GM10266 (cell line): ENCODE data around the gene ARHGAP28.

ENCODE experiments used
- DNase-seq: peaks from one replicate; pipeline ENCODE4 v3.0.0; 2012; ENCODE audit errors: extremely low spot score
- TF ChIP-seq, protein P1 (sequence below): IDR thresholded peaks from 2 replicates; pipeline ENCODE4 v1.5.1; 2012; ENCODE audit warnings: mild to moderate bottlenecking, low read depth; ENCODE audit not compliant: control insufficient read depth, insufficient read depth; ENCODE audit errors: missing control alignments

Gene ARHGAP28

DNA sequence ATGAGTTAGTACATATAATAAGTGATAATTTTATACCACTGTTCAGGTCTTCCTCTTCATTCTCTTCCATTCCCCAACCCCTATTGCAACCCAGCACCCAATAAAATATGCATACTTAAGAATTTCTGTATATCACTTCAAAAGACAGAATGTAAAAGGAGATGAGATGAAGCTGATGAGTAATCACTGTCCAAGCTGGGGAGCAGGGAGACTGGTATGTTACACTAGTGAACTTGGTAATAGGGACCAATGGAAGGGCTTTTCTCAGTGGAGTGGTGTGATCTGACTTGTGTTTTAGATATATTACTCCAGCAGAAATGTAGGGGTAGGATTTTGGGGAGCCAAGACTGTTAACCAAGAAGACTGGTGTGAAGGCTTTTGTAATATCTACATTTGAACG, 18.0 kb upstream of the ARHGAP28 start:
- TF ChIP-seq, protein P1, sequence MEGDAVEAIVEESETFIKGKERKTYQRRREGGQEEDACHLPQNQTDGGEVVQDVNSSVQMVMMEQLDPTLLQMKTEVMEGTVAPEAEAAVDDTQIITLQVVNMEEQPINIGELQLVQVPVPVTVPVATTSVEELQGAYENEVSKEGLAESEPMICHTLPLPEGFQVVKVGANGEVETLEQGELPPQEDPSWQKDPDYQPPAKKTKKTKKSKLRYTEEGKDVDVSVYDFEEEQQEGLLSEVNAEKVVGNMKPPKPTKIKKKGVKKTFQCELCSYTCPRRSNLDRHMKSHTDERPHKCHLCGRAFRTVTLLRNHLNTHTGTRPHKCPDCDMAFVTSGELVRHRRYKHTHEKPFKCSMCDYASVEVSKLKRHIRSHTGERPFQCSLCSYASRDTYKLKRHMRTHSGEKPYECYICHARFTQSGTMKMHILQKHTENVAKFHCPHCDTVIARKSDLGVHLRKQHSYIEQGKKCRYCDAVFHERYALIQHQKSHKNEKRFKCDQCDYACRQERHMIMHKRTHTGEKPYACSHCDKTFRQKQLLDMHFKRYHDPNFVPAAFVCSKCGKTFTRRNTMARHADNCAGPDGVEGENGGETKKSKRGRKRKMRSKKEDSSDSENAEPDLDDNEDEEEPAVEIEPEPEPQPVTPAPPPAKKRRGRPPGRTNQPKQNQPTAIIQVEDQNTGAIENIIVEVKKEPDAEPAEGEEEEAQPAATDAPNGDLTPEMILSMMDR, result no peak
- no peak for DNase-seq

DNA sequence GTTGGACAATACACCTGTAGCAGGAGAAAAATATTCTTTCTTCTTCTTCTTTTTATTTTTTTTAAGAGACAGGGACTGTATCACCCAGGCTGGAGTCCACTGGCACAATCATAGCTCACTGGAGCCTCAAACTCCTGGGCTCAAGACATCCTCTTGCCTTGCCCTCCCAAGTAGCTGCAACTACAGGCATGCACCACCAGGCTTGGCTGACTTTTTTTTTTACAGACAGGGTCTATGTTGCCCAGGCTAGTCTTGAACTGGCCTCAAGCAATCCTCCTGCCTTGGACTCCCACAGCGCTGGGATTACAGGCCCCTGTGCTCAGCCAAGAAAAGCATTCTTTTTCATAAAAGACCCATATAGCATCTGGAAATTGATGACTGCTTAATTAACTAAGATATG, 17.1 kb upstream of the ARHGAP28 start:
- TF ChIP-seq, protein P1, result no peak
- DNase-seq, result no peak

DNA sequence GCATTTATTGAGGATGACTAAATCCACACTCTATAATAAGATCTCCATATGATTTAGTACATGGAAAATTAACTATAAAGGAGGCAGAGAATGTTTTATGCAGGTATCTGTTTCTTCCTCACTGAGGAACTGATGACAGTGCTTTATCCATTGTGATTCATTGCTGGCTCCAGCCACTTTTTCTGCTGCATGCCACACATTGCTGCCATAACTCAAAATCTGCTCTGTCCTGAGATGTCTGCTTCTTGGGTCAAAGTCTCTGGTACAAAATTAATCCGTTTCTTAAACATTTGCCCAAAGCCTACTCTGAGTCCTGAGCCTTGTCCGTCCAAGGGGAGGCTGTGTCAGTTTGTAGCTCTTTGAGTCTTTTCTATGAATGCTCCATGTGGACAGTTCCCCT, 15.5 kb upstream of the ARHGAP28 start:
- no peak for DNase-seq
- TF ChIP-seq, protein P1, result no peak

DNA sequence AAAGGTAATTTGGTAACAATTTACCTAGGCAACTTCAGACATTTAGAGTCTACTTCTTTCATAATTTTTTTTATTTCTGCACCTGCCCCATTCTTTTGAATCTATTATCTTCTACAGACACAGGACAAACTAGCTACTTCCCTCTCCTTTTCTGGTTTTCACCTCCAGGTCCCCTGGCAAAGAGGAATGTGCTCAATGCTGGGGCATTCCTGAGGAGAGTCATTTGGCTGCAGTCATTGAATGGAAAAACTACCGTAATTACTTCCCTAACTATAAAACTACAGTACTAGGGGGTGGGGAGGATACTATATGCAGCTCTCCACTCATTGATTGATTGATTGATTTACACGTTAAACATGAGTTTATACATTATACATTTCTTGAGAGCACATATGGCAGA, 11.2 kb upstream of the ARHGAP28 start:
- TF ChIP-seq, protein P1, result no peak
- no peak for DNase-seq

DNA sequence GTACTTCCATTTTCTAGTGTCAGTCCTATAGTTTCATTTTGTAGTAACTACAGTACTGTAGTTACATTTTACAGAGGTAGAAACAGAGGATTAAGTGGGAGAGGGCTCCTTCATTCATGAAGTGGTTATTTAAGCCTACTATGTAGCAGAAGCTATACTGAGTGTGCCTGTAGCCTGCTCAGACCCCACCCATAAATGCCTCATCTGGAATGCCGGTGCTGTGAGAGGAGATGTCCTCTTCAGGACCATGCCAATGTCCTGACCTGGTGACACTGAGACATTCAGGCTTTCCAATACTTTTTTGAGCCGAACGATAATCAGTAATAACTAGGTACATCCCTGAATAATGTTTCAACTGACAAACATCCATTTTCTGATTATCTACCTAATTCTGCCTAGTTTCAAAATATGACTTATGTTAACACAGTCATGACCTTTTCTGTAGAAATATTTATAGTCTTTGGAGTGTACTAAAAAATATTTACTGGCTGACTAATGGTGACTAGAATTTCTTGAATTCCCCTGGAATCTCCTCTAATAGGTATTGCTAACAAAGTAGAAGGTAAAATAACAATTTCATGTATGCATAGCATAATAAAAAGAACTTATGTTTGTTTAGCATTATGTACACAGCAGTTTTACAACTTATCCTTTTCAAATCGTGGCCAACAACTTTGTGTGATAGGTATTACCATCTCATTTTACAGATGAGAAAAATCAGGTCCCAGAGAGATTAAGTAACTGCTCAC, 10.2 kb upstream of the ARHGAP28 start:
- DNase-seq, result no peak
- TF ChIP-seq, protein P1, result no peak

DNA sequence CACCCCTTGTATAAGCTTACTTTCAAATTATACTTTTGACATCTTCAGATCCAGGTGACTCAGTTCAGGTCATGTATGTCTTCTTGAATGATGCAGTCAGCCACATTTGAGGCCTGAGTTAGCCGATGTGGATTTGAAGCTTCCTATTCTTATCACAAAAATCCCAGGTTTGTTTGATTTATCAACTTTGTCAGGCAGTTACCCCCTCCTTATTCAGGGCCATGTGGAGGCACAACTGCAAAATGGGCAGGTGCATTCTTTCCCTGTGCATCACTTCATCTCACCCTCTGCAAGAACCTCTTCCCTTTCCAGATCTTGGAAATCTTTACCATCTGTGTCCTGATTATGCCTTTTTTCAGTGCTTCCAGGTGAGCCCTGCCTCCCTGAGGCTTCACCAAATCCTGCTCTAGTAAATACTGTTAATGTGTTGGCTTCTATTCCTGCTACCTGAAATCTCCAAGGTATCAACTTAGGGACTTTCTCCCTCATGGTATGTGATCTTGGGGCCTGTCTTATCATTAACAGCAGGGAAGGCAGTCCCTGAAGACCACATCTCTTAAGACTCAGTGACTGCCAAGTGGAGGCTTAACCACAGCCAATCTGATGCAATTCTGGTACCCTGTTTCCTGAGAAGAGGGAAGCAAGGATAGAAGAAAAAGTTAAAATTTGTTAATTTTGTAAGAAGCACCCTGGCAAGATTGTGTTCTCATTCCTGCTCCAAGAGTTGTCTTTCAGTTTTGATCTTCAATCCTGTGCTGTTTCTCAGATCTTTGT, 9.4 kb upstream of the ARHGAP28 start:
- no peak for DNase-seq
- TF ChIP-seq, protein P1, result no peak

- no peak for DNase-seq
- TF ChIP-seq, protein P1, result no peak
Observed at GRCh38 chr18:6721755-6722154, 7.8 kb upstream of the ARHGAP28 start.
